SH-SY5Y (cell line): ENCODE measurements around the gene LRRC59.

Experiments
- GATA2 ChIP-seq: IDR thresholded peaks from 2 replicates; pipeline ENCODE4 v1.6.1; 2011; ENCODE audit warnings: mild to moderate bottlenecking, low read depth, low read length
- GATA3 ChIP-seq: IDR thresholded peaks from 2 replicates; pipeline ENCODE4 v1.6.1; 2011; ENCODE audit warnings: low read depth, mild to moderate bottlenecking, low read length, moderate library complexity

LRRC59 gene

GRCh38 chr17:50361561-50362480 lies 35.5 kb downstream of the LRRC59 start:
- TF ChIP-seq GATA2, result no peak
- no peak for TF ChIP-seq GATA3

GRCh38 chr17:50360486-50361115 lies 36.7 kb downstream of the LRRC59 start:
- no peak for TF ChIP-seq GATA3
- no peak for TF ChIP-seq GATA2

- TF ChIP-seq GATA3 (no peak), GATA2 (no peak)
These were observed 37.3 kb downstream of the LRRC59 start for GRCh38 chr17:50359998-50360461.

GRCh38 chr17:50359005-50359699 lies 38.2 kb downstream of the LRRC59 start:
- TF ChIP-seq GATA3 (no peak), GATA2 (no peak)

- TF ChIP-seq GATA3, result no peak
- no peak for TF ChIP-seq GATA2
These were observed 39.1 kb downstream of the LRRC59 start for GRCh38 chr17:50358177-50358576.

GRCh38 chr17:50356892-50357510 lies 40.3 kb downstream of the LRRC59 start:
- TF ChIP-seq GATA2 (no peak), GATA3 (no peak)

GRCh38 chr17:50356418-50356817 lies 40.9 kb downstream of the LRRC59 start:
- no peak for TF ChIP-seq GATA3
- TF ChIP-seq GATA2, result no peak

- TF ChIP-seq GATA3 (no peak), GATA2 (no peak)
These were observed 41.5 kb downstream of the LRRC59 start for GRCh38 chr17:50355701-50356341.

GRCh38 chr17:50355336-50355700 lies 42.0 kb downstream of the LRRC59 start:
- TF ChIP-seq GATA3, result no peak
- no peak for TF ChIP-seq GATA2

- TF ChIP-seq GATA3 (no peak), GATA2 (no peak)
These were observed 42.5 kb downstream of the LRRC59 start for GRCh38 chr17:50354776-50355175.

GRCh38 chr17:50354198-50354597 lies 43.1 kb downstream of the LRRC59 start:
- no peak for TF ChIP-seq GATA2
- no peak for TF ChIP-seq GATA3

GRCh38 chr17:50353600-50354195 lies 43.6 kb downstream of the LRRC59 start:
- TF ChIP-seq GATA3 (no peak), GATA2 (no peak)
